Measurements from ENCODE around the gene ZNF605. TPM values are rescaled to one million over a fixed set of nuclear protein-coding genes. Genes with fewer than 3 reads are reported as not detected.

The ZNF605 gene
- total RNA-seq, 1 donor = 14.2 TPM

DNA sequence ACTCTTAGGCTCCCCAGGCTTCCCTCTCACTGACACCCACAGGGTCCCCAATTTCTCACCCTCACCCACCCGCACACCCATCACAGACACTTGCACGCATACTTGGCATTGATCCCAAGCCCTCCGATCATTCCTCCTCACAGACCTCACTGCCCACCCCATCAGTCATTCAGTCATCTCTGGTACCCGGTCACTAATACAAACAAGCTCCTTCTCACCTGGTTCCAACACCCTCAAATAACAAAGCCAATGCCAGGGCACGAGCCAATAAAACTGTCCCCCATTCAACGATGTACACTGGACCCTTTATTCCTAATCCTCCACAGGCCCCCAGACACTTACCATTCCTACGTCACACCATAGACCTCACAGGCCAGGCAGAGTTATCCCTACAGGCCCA lies 2.3 kb downstream of the ZNF605 start:
- TF ChIP-seq, protein P1, sequence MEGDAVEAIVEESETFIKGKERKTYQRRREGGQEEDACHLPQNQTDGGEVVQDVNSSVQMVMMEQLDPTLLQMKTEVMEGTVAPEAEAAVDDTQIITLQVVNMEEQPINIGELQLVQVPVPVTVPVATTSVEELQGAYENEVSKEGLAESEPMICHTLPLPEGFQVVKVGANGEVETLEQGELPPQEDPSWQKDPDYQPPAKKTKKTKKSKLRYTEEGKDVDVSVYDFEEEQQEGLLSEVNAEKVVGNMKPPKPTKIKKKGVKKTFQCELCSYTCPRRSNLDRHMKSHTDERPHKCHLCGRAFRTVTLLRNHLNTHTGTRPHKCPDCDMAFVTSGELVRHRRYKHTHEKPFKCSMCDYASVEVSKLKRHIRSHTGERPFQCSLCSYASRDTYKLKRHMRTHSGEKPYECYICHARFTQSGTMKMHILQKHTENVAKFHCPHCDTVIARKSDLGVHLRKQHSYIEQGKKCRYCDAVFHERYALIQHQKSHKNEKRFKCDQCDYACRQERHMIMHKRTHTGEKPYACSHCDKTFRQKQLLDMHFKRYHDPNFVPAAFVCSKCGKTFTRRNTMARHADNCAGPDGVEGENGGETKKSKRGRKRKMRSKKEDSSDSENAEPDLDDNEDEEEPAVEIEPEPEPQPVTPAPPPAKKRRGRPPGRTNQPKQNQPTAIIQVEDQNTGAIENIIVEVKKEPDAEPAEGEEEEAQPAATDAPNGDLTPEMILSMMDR (IDR thresholded peaks at IDR 0.05; ENCODE audit: insufficient read depth, low read depth, low read length) = no peak
- no peak overlapping the region for H3K4me3 ChIP-seq (ENCODE audit: low read depth, low read length)
- no peak for DNase-seq (ENCODE audit: low read depth)

DNA sequence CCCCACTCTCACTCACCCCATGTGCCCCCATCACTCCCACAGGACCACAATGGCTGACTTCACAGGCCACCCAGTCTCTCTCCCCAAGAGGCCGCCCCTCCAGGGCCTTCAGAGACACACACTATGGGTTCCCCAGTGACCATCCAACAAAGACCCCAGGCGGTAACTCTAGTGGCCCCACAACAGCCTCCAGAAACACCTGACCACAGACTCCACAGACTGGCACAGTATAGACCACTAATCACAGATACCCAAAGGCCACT lies 3.0 kb downstream of the ZNF605 start:
- no peak overlapping the region for H3K4me3 ChIP-seq (ENCODE audit: low read depth, low read length)
- TF ChIP-seq, protein P1 (IDR thresholded peaks at IDR 0.05; ENCODE audit: insufficient read depth, low read depth, low read length) = no peak
- DNase-seq (ENCODE audit: low read depth) = no peak

GRCh38 chr12:132952371-132953162 lies 3.5 kb downstream of the ZNF605 start:
- DNase-seq (ENCODE audit: low read depth) = no peak
- H3K4me3 ChIP-seq (ENCODE audit: low read depth, low read length) = no peak overlapping the region
- TF ChIP-seq, protein P1 (IDR thresholded peaks at IDR 0.05; ENCODE audit: insufficient read depth, low read depth, low read length) = no peak

- TF ChIP-seq, protein P1 (IDR thresholded peaks at IDR 0.05; ENCODE audit: insufficient read depth, low read depth, low read length) = no peak
- H3K4me3 ChIP-seq (ENCODE audit: low read depth, low read length) = no peak overlapping the region
- DNase-seq (ENCODE audit: low read depth) = no peak
Measured at GRCh38 chr12:132951649-132952048, 4.5 kb downstream of the ZNF605 start.

DNA sequence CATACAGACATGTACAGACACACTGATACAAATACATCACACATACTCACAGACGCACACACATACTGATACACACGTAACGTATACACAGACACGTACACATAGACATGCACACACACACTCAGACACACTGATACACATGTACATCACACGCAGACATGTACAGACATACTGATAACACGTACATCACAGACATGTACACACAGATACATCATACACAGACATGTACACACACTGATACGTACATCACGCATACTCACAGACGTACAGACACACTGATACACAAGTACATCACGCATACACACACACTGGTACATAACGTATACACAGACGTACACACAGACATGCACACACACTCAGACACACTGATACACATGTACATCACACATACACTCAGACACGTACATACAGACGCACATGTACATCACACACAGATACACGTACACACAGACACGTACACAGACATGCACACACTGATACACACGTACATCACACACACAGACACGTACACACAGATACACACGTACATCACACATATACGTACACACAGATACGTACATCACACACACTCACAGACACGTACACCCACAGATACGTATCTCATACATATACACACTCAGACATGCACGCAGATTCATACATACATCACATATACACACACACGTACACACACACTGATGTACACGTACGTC lies 5.1 kb downstream of the ZNF605 start:
- H3K4me3 ChIP-seq (ENCODE audit: low read depth, low read length) = no peak overlapping the region
- DNase-seq (ENCODE audit: low read depth) = no peak
- TF ChIP-seq, protein P1 (IDR thresholded peaks at IDR 0.05; ENCODE audit: insufficient read depth, low read depth, low read length) = no peak

DNA sequence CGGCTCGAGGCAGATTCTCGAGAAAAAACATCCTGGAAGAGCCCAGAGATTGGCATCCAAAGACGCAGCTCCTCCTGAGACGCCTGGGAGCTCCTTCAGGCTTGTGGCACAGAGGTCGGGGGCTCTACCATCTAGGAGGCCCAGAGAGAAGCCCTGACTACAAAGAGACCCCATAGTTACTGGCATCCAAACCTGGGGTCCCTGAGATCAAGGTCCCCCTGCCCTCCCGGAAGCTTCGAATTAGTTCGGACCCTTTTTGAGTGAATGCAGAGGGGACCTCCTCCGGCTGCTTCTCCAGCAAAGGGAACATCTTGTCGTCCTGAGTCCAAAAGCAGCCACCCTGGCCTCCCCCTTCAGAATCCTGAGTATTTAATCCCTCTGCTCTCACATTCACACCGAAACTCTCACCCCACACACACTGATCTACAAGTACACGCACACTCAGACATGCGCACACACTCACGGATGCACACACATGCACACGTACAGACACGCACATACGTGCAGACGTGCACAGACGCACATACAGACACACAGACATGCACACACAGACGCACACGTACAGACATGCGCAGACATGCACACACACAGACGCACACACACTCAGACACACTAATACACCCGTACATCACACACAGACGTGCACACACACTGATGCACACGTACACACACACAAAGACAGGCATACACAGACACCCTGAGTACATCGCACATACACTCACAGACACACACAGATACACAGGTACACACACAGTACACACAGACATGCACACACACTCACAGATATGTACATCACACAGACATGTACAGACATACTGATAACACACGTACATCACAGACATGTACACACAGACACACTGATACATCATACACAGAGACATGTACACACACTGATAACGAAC lies 5.9 kb downstream of the ZNF605 start:
- TF ChIP-seq, protein P1 (IDR thresholded peaks at IDR 0.05; ENCODE audit: insufficient read depth, low read depth, low read length) = no peak
- DNase-seq (ENCODE audit: low read depth) = no peak
- no peak overlapping the region for H3K4me3 ChIP-seq (ENCODE audit: low read depth, low read length)
